ENCODE measurements around the gene BEND6.
A peak's percentile ranks its signal among the peaks of the same experiment; 100 is the strongest.

Gene BEND6

GRCh38 chr6:56938649-56939191 is 16.2 kb upstream of the BEND6 start:
- no peak for FAIRE-seq

GRCh38 chr6:56940463-56940862 is 14.4 kb upstream of the BEND6 start:
- DNase-seq (ENCODE audit: extremely low spot score, insufficient read length, low read depth) (no peak), FAIRE-seq (no peak)

More at GRCh38 chr6:56938649-56939191, 16.2 kb upstream of the BEND6 start:
- DNase-seq (ENCODE audit: extremely low spot score, insufficient read length, low read depth) = no peak

GRCh38 chr6:56940977-56941376 is 13.9 kb upstream of the BEND6 start:
- DNase-seq (ENCODE audit: extremely low spot score, insufficient read length, low read depth) (no peak), FAIRE-seq (no peak)

- FAIRE-seq (no peak), DNase-seq (ENCODE audit: extremely low spot score, insufficient read length, low read depth) (no peak)
Observed at GRCh38 chr6:56944661-56945060, 10.2 kb upstream of the BEND6 start.

GRCh38 chr6:56946368-56946767 is 8.5 kb upstream of the BEND6 start:
- DNase-seq (ENCODE audit: extremely low spot score, insufficient read length, low read depth) (no peak), FAIRE-seq (no peak)

GRCh38 chr6:56947924-56948323 is 7.0 kb upstream of the BEND6 start:
- no peak for FAIRE-seq
- DNase-seq (ENCODE audit: extremely low spot score, insufficient read length, low read depth) = no peak

GRCh38 chr6:56949265-56949664 is 5.6 kb upstream of the BEND6 start:
- FAIRE-seq (no peak), DNase-seq (ENCODE audit: extremely low spot score, insufficient read length, low read depth) (no peak)

- no peak for DNase-seq (ENCODE audit: extremely low spot score, insufficient read length, low read depth)
Observed at GRCh38 chr6:56949925-56950495, 4.9 kb upstream of the BEND6 start.

GRCh38 chr6:56951049-56951831 is 3.7 kb upstream of the BEND6 start:
- no peak for DNase-seq (ENCODE audit: extremely low spot score, insufficient read length, low read depth)
- no peak for FAIRE-seq

More at GRCh38 chr6:56949925-56950495, 4.9 kb upstream of the BEND6 start:
- no peak for FAIRE-seq

GRCh38 chr6:56953597-56954402 is 1.1 kb upstream of the BEND6 start:
- FAIRE-seq (peak; percentile 82), DNase-seq (ENCODE audit: extremely low spot score, insufficient read length, low read depth) (no peak)

- FAIRE-seq (peak; percentile 89), DNase-seq (ENCODE audit: extremely low spot score, insufficient read length, low read depth) (peak; percentile 71)
Observed at GRCh38 chr6:56955171-56956155, 556 bp downstream of the BEND6 start.

GRCh38 chr6:56956491-56956890 is 1.6 kb downstream of the BEND6 start:
- FAIRE-seq = no peak
- DNase-seq (ENCODE audit: extremely low spot score, insufficient read length, low read depth) = no peak

GRCh38 chr6:56957856-56958255 is 2.9 kb downstream of the BEND6 start:
- FAIRE-seq (no peak), DNase-seq (ENCODE audit: extremely low spot score, insufficient read length, low read depth) (no peak)

- no peak for DNase-seq (ENCODE audit: extremely low spot score, insufficient read length, low read depth)
- no peak for FAIRE-seq
Observed at GRCh38 chr6:56958481-56958880, 3.6 kb downstream of the BEND6 start.

- no peak for FAIRE-seq
- no peak for DNase-seq (ENCODE audit: extremely low spot score, insufficient read length, low read depth)
Observed at GRCh38 chr6:56959094-56959493, 4.2 kb downstream of the BEND6 start.

- FAIRE-seq = no peak
- DNase-seq (ENCODE audit: extremely low spot score, insufficient read length, low read depth) = no peak
Observed at GRCh38 chr6:56959938-56960337, 5.0 kb downstream of the BEND6 start.

GRCh38 chr6:56961151-56961550 is 6.2 kb downstream of the BEND6 start:
- FAIRE-seq (no peak), DNase-seq (ENCODE audit: extremely low spot score, insufficient read length, low read depth) (no peak)

- FAIRE-seq = no peak
- no peak for DNase-seq (ENCODE audit: extremely low spot score, insufficient read length, low read depth)
Observed at GRCh38 chr6:56962441-56962840, 7.5 kb downstream of the BEND6 start.

GRCh38 chr6:56963043-56963442 is 8.1 kb downstream of the BEND6 start:
- no peak for FAIRE-seq
- DNase-seq (ENCODE audit: extremely low spot score, insufficient read length, low read depth) = no peak

GRCh38 chr6:56963793-56964192 is 8.9 kb downstream of the BEND6 start:
- DNase-seq (ENCODE audit: extremely low spot score, insufficient read length, low read depth) = no peak
- FAIRE-seq = no peak
